B cell (primary cell): ENCODE results near the gene B4GALNT3. TPM values are rescaled to one million over a fixed set of nuclear protein-coding genes. Genes with fewer than 3 reads are reported as not detected.

Source experiments
- ATAC-seq: fragments of 200-7000 bp; cut with Tn5 transposase; one replicate; pipeline ENCODE4 v1.10.0; 2021; ENCODE audit warnings: low read depth, mild to moderate bottlenecking, moderate number of reproducible peaks, moderate library complexity
- CTCF ChIA-PET: fragments of 350-600 bp; sonication (Branson Sonifier 250); formaldehyde crosslinking; loops from one replicate; lab custom pipeline; 2021; ENCODE audit warnings: antibody characterized with exemption, inconsistent platforms; lab: Charles Lee
- POLR2A ChIA-PET: fragments of 350-600 bp; sonication (Branson Sonifier 250); formaldehyde crosslinking; loops from one replicate; lab custom pipeline; 2021; ENCODE audit warnings: antibody characterized with exemption; lab: Charles Lee
- DNase-seq: peaks from one replicate; pipeline ENCODE4 v3.0.0; 2013
- H2AFZ ChIP-seq: 2 replicates; pipeline ENCODE4 v1.6.1; 2012; ENCODE audit warnings: mild to moderate bottlenecking, low read depth, low read length; ENCODE audit not compliant: insufficient read depth, poor library complexity, severe bottlenecking
- H3K27ac ChIP-seq, 2 donors: 1 replicate in 1 of 2; 2 replicates in 1 of 2; pipeline ENCODE4 v1.5.1; 2012 to 2013; ENCODE audit warnings: low read length in 2 of 2, mild to moderate bottlenecking in 2 of 2, moderate library complexity in 1 of 2
- H3K27me3 ChIP-seq, 4 experiments: fragments of 200-600 bp in 1 of 4; sonication (generic) in 1 of 4; replicated peaks in 1 of 4; 1 replicate in 2 of 4; 2 replicates in 2 of 4; pipeline versions ENCODE4 v1.6.1 to v1.7.0; 2013 to 2016; ENCODE audit warnings: low read length in 3 of 4, mild to moderate bottlenecking in 2 of 4, mixed read lengths in 1 of 4, moderate library complexity in 1 of 4; ENCODE audit not compliant: insufficient read depth in 4 of 4, control insufficient read depth in 3 of 4; ENCODE audit errors: control extremely low read depth in 1 of 4
- H3K36me3 ChIP-seq, 2 experiments: replicated peaks in 1 of 2; 1 replicate in 1 of 2; 2 replicates in 1 of 2; pipeline versions ENCODE4 v1.6.1 to v1.7.1; 2013; ENCODE audit warnings: low read length in 1 of 2; ENCODE audit not compliant: insufficient read depth in 2 of 2, control insufficient read depth in 1 of 2; ENCODE audit errors: control extremely low read depth in 1 of 2, extremely low read depth in 1 of 2
- H3K4me1 ChIP-seq, 2 donors: fragments of 200-600 bp in 1 of 2; sonication (generic) in 1 of 2; 1 replicate in 1 of 2; 2 replicates in 1 of 2; pipeline versions ENCODE4 v1.5.1 to v1.6.1; 2013 to 2017; ENCODE audit warnings: low read length in 2 of 2; ENCODE audit not compliant: control insufficient read depth in 2 of 2, insufficient read depth in 2 of 2
- H3K4me2 ChIP-seq: replicated peaks from 2 replicates; pipeline ENCODE3; 2012; ENCODE audit warnings: mild to moderate bottlenecking, low read depth, low read length; ENCODE audit not compliant: poor library complexity, severe bottlenecking
- H3K4me3 ChIP-seq, 5 experiments: fragments of 200-600 bp in 1 of 5; sonication (generic) in 1 of 5; 1 replicate in 3 of 5; 2 replicates in 2 of 5; pipeline versions ENCODE4 v1.5.1 to v1.7.0; 2011 to 2016; ENCODE audit warnings: low read length in 4 of 5, mild to moderate bottlenecking in 4 of 5, low read depth in 2 of 5, control low read depth in 1 of 5, moderate library complexity in 1 of 5; ENCODE audit not compliant: insufficient read depth in 1 of 5; ENCODE audit errors: control extremely low read depth in 1 of 5, extremely low read depth in 1 of 5
- H3K79me2 ChIP-seq: fragments of 200-600 bp; sonication (generic); one replicate; pipeline ENCODE4 v1.6.0; 2016; ENCODE audit warnings: low read length; ENCODE audit not compliant: control insufficient read depth, insufficient read depth
- H3K9ac ChIP-seq: fragments of 200-600 bp; sonication (generic); 2 replicates; pipeline ENCODE4 v1.6.1; 2017; ENCODE audit warnings: mild to moderate bottlenecking, low read length, moderate library complexity
- H3K9me3 ChIP-seq, 3 donors: one replicate each; pipeline versions ENCODE4 v1.6.1 to v1.7.1; 2013; ENCODE audit warnings: low read length in 2 of 3; ENCODE audit not compliant: control insufficient read depth in 2 of 3, insufficient read depth in 1 of 3; ENCODE audit errors: control extremely low read depth in 1 of 3
- H4K20me1 ChIP-seq: 2 replicates; pipeline ENCODE4 v1.6.0; 2012; ENCODE audit warnings: mild to moderate bottlenecking, low read length; ENCODE audit not compliant: insufficient read depth, control insufficient read depth, poor library complexity, severe bottlenecking
- H3K27ac Mint-ChIP-seq: one replicate; pipeline ENCODE4 v1.8.0; 2021; ENCODE audit warnings: mixed read lengths
- H3K27me3 Mint-ChIP-seq: one replicate; pipeline ENCODE4 v1.8.0; 2021; ENCODE audit warnings: mixed read lengths
- H3K4me1 Mint-ChIP-seq: one replicate; pipeline ENCODE4 v1.8.0; 2021; ENCODE audit warnings: mixed read lengths
- H3K4me3 Mint-ChIP-seq: one replicate; pipeline ENCODE4 v1.8.0; 2021; ENCODE audit warnings: mixed read lengths
- H3K9me3 Mint-ChIP-seq: one replicate; pipeline ENCODE4 v1.8.0; 2022; ENCODE audit warnings: mixed read lengths; ENCODE audit not compliant: insufficient read depth
- CTCF ChIP-seq: fragments of 200-600 bp; IDR thresholded peaks from one replicate; pipeline ENCODE4 v1.8.0; 2022; ENCODE audit warnings: antibody characterized with exemption, mild to moderate bottlenecking
- EZH2 ChIP-seq: IDR thresholded peaks from 2 replicates; pipeline ENCODE4 v1.6.1; 2012; ENCODE audit warnings: borderline replicate concordance, low read depth, mild to moderate bottlenecking, moderate library complexity, low read length; ENCODE audit not compliant: insufficient read depth, poor library complexity, severe bottlenecking
- WGBS: methylation state at CpG from one replicate; pipeline ENCODE4 v1.1.5; 2013; ENCODE audit warnings: missing lambda C conversion rate; ENCODE audit not compliant: insufficient coverage; 5-methylcytosine and 5-hydroxymethylcytosine counted together
- intact Hi-C: fragments of 100-400 bp; cut with micrococcal nuclease; formaldehyde crosslinking; loops from one replicate; pipeline ENCODE4 v1.10.0; 2022
- polyA plus RNA-seq: library from polyadenylated mRNA; depleted of rRNA; stranded (reverse); fragments of >200 nt; gene quantifications from 2 replicates; pipeline ENCODE4 v1.2.3, GENCODE V29; 2012
- total RNA-seq, 2 donors: library from RNA; stranded (reverse); fragments of 120-200 nt in 1 of 2; gene quantifications; 1 replicate in 1 of 2; 2 replicates in 1 of 2; pipeline versions ENCODE4 v1.2.3 to v1.2.4, GENCODE V29; 2013 to 2022

Gene B4GALNT3
- total and polyA plus RNA-seq, 2 donors (not counting 1 experiment from before 2014, with no cell fraction given): 0.25 TPM; not detected in 1

GRCh38 chr12:495466-495865 lies 35.7 kb downstream of the B4GALNT3 start:
- WGBS: no CpG with 5 or more reads among the region's 3 CpGs
- H3K36me3 ChIP-seq: no peaks in the 10 kb centered on the region
- Mint-ChIP-seq H3K27me3 (peaks cover 25% of the 10 kb centered on the region), H3K27ac (no peak overlapping the region), H3K4me3 (no peak overlapping the region), H3K9me3 (peaks cover 14% of the 10 kb centered on the region), H3K4me1 (no peaks in the 10 kb centered on the region)
- no peak overlapping the region for H3K9ac ChIP-seq
- CTCF ChIA-PET: no interaction called here
- peaks cover 0 to 13% (median 3%) of the 10 kb centered on the region in 3 donors for H3K9me3 ChIP-seq
- no peaks in the 10 kb centered on the region for H3K4me1 ChIP-seq
- no peak for TF ChIP-seq EZH2
- TF ChIP-seq CTCF: no peak
- no peak overlapping the region for H3K4me3 ChIP-seq
- no peak overlapping the region for H3K27ac ChIP-seq
- H2AFZ ChIP-seq: no peak overlapping the region
- H4K20me1 ChIP-seq: no peaks in the 10 kb centered on the region
- no peak overlapping the region for H3K4me2 ChIP-seq
- no peaks in the 10 kb centered on the region for H3K27me3 ChIP-seq
- DNase-seq (no peak), ATAC-seq (no peak)
- intact Hi-C loops: no loop called here
- POLR2A ChIA-PET: no interaction called here
- H3K79me2 ChIP-seq: no peaks in the 10 kb centered on the region

GRCh38 chr12:496736-497135 lies 37.0 kb downstream of the B4GALNT3 start:
- 93% methylated on average over 3 of the region's 11 CpGs for WGBS

More at GRCh38 chr12:496736-497135, 37.0 kb downstream of the B4GALNT3 start:
- intact Hi-C loops: no loop called here
- no peak overlapping the region for H3K27ac Mint-ChIP-seq
- Histone ChIP-seq H3K27ac (no peak overlapping the region), H4K20me1 (no peaks in the 10 kb centered on the region), H3K9ac (no peak overlapping the region), H3K4me3 (no peak overlapping the region), H3K4me2 (no peak overlapping the region), H2AFZ (no peak overlapping the region), H3K27me3 (no peaks in the 10 kb centered on the region), H3K9me3 (peaks cover 0 to 6% (median 0%) of the 10 kb centered on the region in 3 donors), H3K4me1 (no peaks in the 10 kb centered on the region), H3K79me2 (no peaks in the 10 kb centered on the region), H3K36me3 (no peaks in the 10 kb centered on the region)
- no peaks in the 10 kb centered on the region for H3K4me1 Mint-ChIP-seq
- CTCF ChIA-PET: no interaction called here
- POLR2A ChIA-PET: no interaction called here
- peaks cover 9% of the 10 kb centered on the region for H3K9me3 Mint-ChIP-seq
- TF ChIP-seq EZH2 (no peak), CTCF (no peak)
- peaks cover 25% of the 10 kb centered on the region for H3K27me3 Mint-ChIP-seq
- DNase-seq: no peak
- H3K4me3 Mint-ChIP-seq: no peak overlapping the region
- ATAC-seq: no peak
